Esophagus muscularis mucosa (tissue), 3 donors: Measurements from ENCODE around the gene PPP4R4.

Experiments
- CTCF ChIP-seq, 3 experiments: fragments of 200-600 bp in 2 of 3; fragments of 450-650 bp in 1 of 3; sonication (generic) in 2 of 3; IDR thresholded peaks; one replicate each; pipeline ENCODE4 v1.5.1; 2017 to 2019; ENCODE audit warnings: antibody characterized with exemption in 3 of 3, mild to moderate bottlenecking in 2 of 3, moderate library complexity in 1 of 3
- POLR2A ChIP-seq: fragments of 450-650 bp; IDR thresholded peaks from one replicate; pipeline ENCODE4 v1.6.1; 2017; ENCODE audit warnings: antibody characterized with exemption, moderate library complexity, mild to moderate bottlenecking, low read depth

GRCh38 chr14:94328196-94328595, 154.1 kb downstream of the PPP4R4 start:
- TF ChIP-seq CTCF (IDR thresholded peaks at IDR 0.05) = no peak
- no peak for TF ChIP-seq POLR2A
